ENCODE data around the gene BTBD10. TPM values are rescaled to one million over a fixed set of nuclear protein-coding genes. Genes with fewer than 3 reads are reported as not detected.

BTBD10 gene
- total RNA-seq, 1 experiment from 2014 or later: 29.6 TPM

- in situ Hi-C loops (cut with HindIII; ENCODE audit: low pct_unique_long_range_greater_than_20kb, low sequenced_read_pairs) (no loop called here), intact Hi-C loops (cut with micrococcal nuclease; ENCODE audit: unreplicated experiment) (no loop called here)
- H3K36me3 ChIP-seq (ENCODE audit: control insufficient read depth, insufficient read depth, low read length): no peaks in the 10 kb centered on the region
- no peak for DNase-seq (ENCODE audit: low read depth, low spot score)
- no peaks in the 10 kb centered on the region for H3K9me3 ChIP-seq (ENCODE audit: control insufficient read depth, insufficient read depth, low read depth, low read length)
- POLR2A ChIA-PET: no interaction called here
- H3K27ac ChIP-seq (ENCODE audit: low read length): no peak overlapping the region
- no TSS peak for BruUV-seq (replicated peaks)
- H3K4me1 ChIP-seq (ENCODE audit: control insufficient read depth, insufficient read depth, low read length): no peaks in the 10 kb centered on the region
- TF ChIP-seq POLR2AphosphoS5 (IDR thresholded peaks at IDR 0.05; ENCODE audit: low read depth, low read length): no peak
- TF ChIP-seq SIN3A (IDR thresholded peaks at IDR 0.05; ENCODE audit: borderline replicate concordance, insufficient read depth, low read depth, low read length): no peak
- TF ChIP-seq TCF7L2 (IDR thresholded peaks at IDR 0.05; ENCODE audit: low read depth, low read length): no peak
- TF ChIP-seq, protein P1, sequence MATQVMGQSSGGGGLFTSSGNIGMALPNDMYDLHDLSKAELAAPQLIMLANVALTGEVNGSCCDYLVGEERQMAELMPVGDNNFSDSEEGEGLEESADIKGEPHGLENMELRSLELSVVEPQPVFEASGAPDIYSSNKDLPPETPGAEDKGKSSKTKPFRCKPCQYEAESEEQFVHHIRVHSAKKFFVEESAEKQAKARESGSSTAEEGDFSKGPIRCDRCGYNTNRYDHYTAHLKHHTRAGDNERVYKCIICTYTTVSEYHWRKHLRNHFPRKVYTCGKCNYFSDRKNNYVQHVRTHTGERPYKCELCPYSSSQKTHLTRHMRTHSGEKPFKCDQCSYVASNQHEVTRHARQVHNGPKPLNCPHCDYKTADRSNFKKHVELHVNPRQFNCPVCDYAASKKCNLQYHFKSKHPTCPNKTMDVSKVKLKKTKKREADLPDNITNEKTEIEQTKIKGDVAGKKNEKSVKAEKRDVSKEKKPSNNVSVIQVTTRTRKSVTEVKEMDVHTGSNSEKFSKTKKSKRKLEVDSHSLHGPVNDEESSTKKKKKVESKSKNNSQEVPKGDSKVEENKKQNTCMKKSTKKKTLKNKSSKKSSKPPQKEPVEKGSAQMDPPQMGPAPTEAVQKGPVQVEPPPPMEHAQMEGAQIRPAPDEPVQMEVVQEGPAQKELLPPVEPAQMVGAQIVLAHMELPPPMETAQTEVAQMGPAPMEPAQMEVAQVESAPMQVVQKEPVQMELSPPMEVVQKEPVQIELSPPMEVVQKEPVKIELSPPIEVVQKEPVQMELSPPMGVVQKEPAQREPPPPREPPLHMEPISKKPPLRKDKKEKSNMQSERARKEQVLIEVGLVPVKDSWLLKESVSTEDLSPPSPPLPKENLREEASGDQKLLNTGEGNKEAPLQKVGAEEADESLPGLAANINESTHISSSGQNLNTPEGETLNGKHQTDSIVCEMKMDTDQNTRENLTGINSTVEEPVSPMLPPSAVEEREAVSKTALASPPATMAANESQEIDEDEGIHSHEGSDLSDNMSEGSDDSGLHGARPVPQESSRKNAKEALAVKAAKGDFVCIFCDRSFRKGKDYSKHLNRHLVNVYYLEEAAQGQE (IDR thresholded peaks at IDR 0.05; ENCODE audit: insufficient read depth in 1 of 2, low read depth in 2 of 2, low read length in 1 of 2): no peak
- no peak for TF ChIP-seq CTCF (IDR thresholded peaks at IDR 0.05)
- CTCF ChIA-PET: no interaction called here
- no peak for ATAC-seq
- H3K4me3 ChIP-seq (ENCODE audit: low read depth in 2 of 2, low read length in 2 of 2): no peak overlapping the region
- H3K27me3 ChIP-seq (ENCODE audit: control insufficient read depth, insufficient read depth, low read length): no peaks in the 10 kb centered on the region
Observed at GRCh38 chr11:13357232-13357631, 105.8 kb downstream of the BTBD10 start.

- in situ Hi-C loops (cut with HindIII; ENCODE audit: low pct_unique_long_range_greater_than_20kb, low sequenced_read_pairs) (no loop called here), intact Hi-C loops (cut with micrococcal nuclease; ENCODE audit: unreplicated experiment) (no loop called here)
- ChIA-PET CTCF (no interaction called here), POLR2A (no interaction called here)
- Histone ChIP-seq H3K36me3 (ENCODE audit: control insufficient read depth, insufficient read depth, low read length) (no peaks in the 10 kb centered on the region), H3K27ac (ENCODE audit: low read length) (no peak overlapping the region), H3K4me1 (ENCODE audit: control insufficient read depth, insufficient read depth, low read length) (no peaks in the 10 kb centered on the region), H3K9me3 (ENCODE audit: control insufficient read depth, insufficient read depth, low read depth, low read length) (no peaks in the 10 kb centered on the region), H3K27me3 (ENCODE audit: control insufficient read depth, insufficient read depth, low read length) (no peaks in the 10 kb centered on the region), H3K4me3 (ENCODE audit: low read depth in 2 of 2, low read length in 2 of 2) (no peak overlapping the region)
- TF ChIP-seq TCF7L2 (IDR thresholded peaks at IDR 0.05; ENCODE audit: low read depth, low read length): no peak
- no peak for TF ChIP-seq CTCF (IDR thresholded peaks at IDR 0.05)
- no TSS peak for BruUV-seq (replicated peaks)
- no peak for DNase-seq (ENCODE audit: low read depth, low spot score)
- no peak for ATAC-seq
Observed at GRCh38 chr11:13355191-13355590, 107.8 kb downstream of the BTBD10 start.

DNA sequence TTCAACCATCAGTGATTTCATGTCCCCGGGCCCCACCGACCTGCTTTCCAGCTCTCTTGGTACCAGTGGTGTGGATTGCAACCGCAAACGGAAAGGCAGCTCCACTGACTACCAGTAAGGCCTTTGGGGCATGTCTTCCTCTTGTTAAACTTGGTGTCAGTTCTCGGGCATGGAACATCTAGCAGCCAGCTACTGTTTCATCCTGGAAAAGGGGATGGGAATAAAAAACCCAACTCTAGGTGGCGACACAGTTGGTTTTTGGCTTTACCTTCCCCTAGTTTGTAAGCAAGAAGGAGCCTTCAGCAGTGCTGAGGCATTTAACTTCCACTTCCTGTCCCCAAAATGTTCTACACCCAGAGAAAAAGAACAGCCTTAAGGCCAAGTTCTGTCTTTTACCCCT is 108.7 kb downstream of the BTBD10 start:
- POLR2A ChIA-PET: no interaction called here

More for the DNA sequence above, 108.7 kb downstream of the BTBD10 start:
- H3K4me3 ChIP-seq (ENCODE audit: low read depth in 2 of 2, low read length in 2 of 2): no peak overlapping the region
- ATAC-seq (no peak), DNase-seq (ENCODE audit: low read depth, low spot score) (no peak)
- H3K9me3 ChIP-seq (ENCODE audit: control insufficient read depth, insufficient read depth, low read depth, low read length): no peaks in the 10 kb centered on the region
- H3K27ac ChIP-seq (ENCODE audit: low read length): no peak overlapping the region
- no peaks in the 10 kb centered on the region for H3K4me1 ChIP-seq (ENCODE audit: control insufficient read depth, insufficient read depth, low read length)
- in situ Hi-C loops (cut with HindIII; ENCODE audit: low pct_unique_long_range_greater_than_20kb, low sequenced_read_pairs): no loop called here
- BruUV-seq (replicated peaks): no TSS peak
- no peak for TF ChIP-seq POLR2AphosphoS5 (IDR thresholded peaks at IDR 0.05; ENCODE audit: low read depth, low read length)
- TF ChIP-seq CTCF (IDR thresholded peaks at IDR 0.05): peak; percentile 34
- H3K36me3 ChIP-seq (ENCODE audit: control insufficient read depth, insufficient read depth, low read length): no peaks in the 10 kb centered on the region
- intact Hi-C loops (cut with micrococcal nuclease; ENCODE audit: unreplicated experiment): no loop called here
- no peaks in the 10 kb centered on the region for H3K27me3 ChIP-seq (ENCODE audit: control insufficient read depth, insufficient read depth, low read length)
- CTCF ChIA-PET: no interaction called here

All from Panc1 (cell line).